Gastrocnemius medialis (tissue), 4 donors: ENCODE measurements around the gene PSD. TPM values are rescaled to one million over a fixed set of nuclear protein-coding genes. Genes with fewer than 3 reads are reported as not detected.

Experiments
- ATAC-seq, 2 donors: fragments of 150-250 bp; one replicate each; pipeline ENCODE4 v1.9.1; 2016
- DNase-seq, 2 donors: peaks; one replicate each; pipeline ENCODE4 v3.0.0-alpha.2; 2019
- H3K27ac ChIP-seq, 4 donors: fragments of 200-600 bp; sonication (generic); 1 replicate in 1 of 4; 2 replicates in 3 of 4; pipeline ENCODE4 v1.5.1; 2016 to 2018; ENCODE audit warnings: mild to moderate bottlenecking in 2 of 4, moderate library complexity in 1 of 4
- H3K27me3 ChIP-seq, 3 donors: fragments of 200-600 bp; sonication (generic) in 2 of 3; 1 replicate in 1 of 3; 2 replicates in 2 of 3; pipeline versions ENCODE4 v1.5.1 to v1.6.0; 2016 to 2019; ENCODE audit warnings: mild to moderate bottlenecking in 1 of 3, moderate library complexity in 1 of 3
- H3K36me3 ChIP-seq, 2 donors: fragments of 200-600 bp; sonication (generic) in 1 of 2; one replicate each; pipeline ENCODE4 v1.5.1; 2017 to 2018
- H3K4me1 ChIP-seq, 2 donors: fragments of 200-600 bp; sonication (generic) in 1 of 2; one replicate each; pipeline ENCODE4 v1.5.1; 2016 to 2017; ENCODE audit warnings: mild to moderate bottlenecking in 2 of 2
- H3K4me3 ChIP-seq, 4 donors: fragments of 200-600 bp; sonication (generic) in 3 of 4; 1 replicate in 1 of 4; 2 replicates in 3 of 4; pipeline ENCODE4 v1.5.1; 2016 to 2019; ENCODE audit warnings: mild to moderate bottlenecking in 2 of 4
- H3K9me3 ChIP-seq, 3 donors: fragments of 200-600 bp; sonication (generic) in 2 of 3; 1 replicate in 1 of 3; 2 replicates in 2 of 3; pipeline ENCODE4 v1.5.1; 2016 to 2019
- CTCF ChIP-seq, 5 experiments: fragments of 450-650 bp in 3 of 5; fragments of 200-600 bp in 2 of 5; sonication (generic) in 2 of 5; IDR thresholded peaks in 4 of 5; conservative IDR thresholded peaks in 1 of 5; 1 replicate in 4 of 5; 2 replicates in 1 of 5; pipeline ENCODE4 v1.5.1; 2016 to 2019; ENCODE audit warnings: antibody characterized with exemption in 5 of 5, mild to moderate bottlenecking in 3 of 5, moderate library complexity in 3 of 5
- POLR2A ChIP-seq, 2 donors: fragments of 450-650 bp; IDR thresholded peaks; one replicate each; pipeline ENCODE4 v1.6.1; 2017; ENCODE audit warnings: antibody characterized with exemption in 2 of 2, mild to moderate bottlenecking in 2 of 2, moderate library complexity in 2 of 2
- in situ Hi-C, 4 donors: fragments of 200-750 bp; cut with MboI; loops; one replicate each; pipeline versions ENCODE4 v1.15.0 to v1.8.0; 2017; ENCODE audit warnings: low sequenced_read_pairs in 4 of 4
- intact Hi-C: fragments of 100-400 bp; cut with DNase I; formaldehyde crosslinking; loops from one replicate; pipeline ENCODE4 v1.15.1; 2023; ENCODE audit warnings: low total_unique reads
- total RNA-seq, 4 donors: library from RNA; depleted of rRNA; stranded (reverse); fragments of >200 nt; gene quantifications; one replicate each; pipeline versions ENCODE4 v1.1.0 to v1.2.3, GENCODE V29; 2016

PSD gene
- total RNA-seq, 4 donors from 2014 or later = 0.35 to 2.6 TPM; not detected in 2

GRCh38 chr10:102436312-102436711 lies 17.7 kb upstream of the PSD start:
- Histone ChIP-seq H3K4me3 (no peak overlapping the region), H3K36me3 (no peaks in the 10 kb centered on the region), H3K4me1 (peaks cover 6 to 8% of the 10 kb centered on the region in 2 donors), H3K9me3 (no peaks in the 10 kb centered on the region), H3K27me3 (peaks cover 6 to 11% (median 9%) of the 10 kb centered on the region in 3 donors), H3K27ac (no peak overlapping the region)
- TF ChIP-seq CTCF (IDR thresholded peaks at IDR 0.05 in 4 of 5, conservative IDR thresholded peaks at IDR 0.05 in 1 of 5) (no peak), POLR2A (IDR thresholded peaks at IDR 0.05) (no peak)
- ATAC-seq = no peak
- intact Hi-C loops (no loop called here), in situ Hi-C loops (no loop called here)
- DNase-seq = no peak

GRCh38 chr10:102435529-102436233 lies 17.1 kb upstream of the PSD start:
- intact Hi-C loops = no loop called here
- no peak overlapping the region for H3K27ac ChIP-seq
- TF ChIP-seq CTCF (IDR thresholded peaks at IDR 0.05 in 4 of 5, conservative IDR thresholded peaks at IDR 0.05 in 1 of 5) (no peak), POLR2A (IDR thresholded peaks at IDR 0.05) (no peak)
- H3K27me3 ChIP-seq = peaks cover 6 to 11% (median 9%) of the 10 kb centered on the region in 3 donors
- no peak for DNase-seq
- no peak for ATAC-seq
- in situ Hi-C loops = no loop called here
- H3K4me1 ChIP-seq = peaks cover 6 to 12% of the 10 kb centered on the region in 2 donors
- no peaks in the 10 kb centered on the region for H3K36me3 ChIP-seq
- H3K9me3 ChIP-seq = no peaks in the 10 kb centered on the region
- H3K4me3 ChIP-seq = no peak overlapping the region

GRCh38 chr10:102435133-102435497 lies 16.5 kb upstream of the PSD start:
- ATAC-seq (no peak), DNase-seq (no peak)
- Histone ChIP-seq H3K4me1 (peaks cover 6 to 12% of the 10 kb centered on the region in 2 donors), H3K27ac (no peak overlapping the region), H3K9me3 (no peaks in the 10 kb centered on the region), H3K36me3 (no peaks in the 10 kb centered on the region), H3K4me3 (no peak overlapping the region), H3K27me3 (peaks cover 6 to 11% (median 9%) of the 10 kb centered on the region in 3 donors)
- TF ChIP-seq CTCF (IDR thresholded peaks at IDR 0.05 in 4 of 5, conservative IDR thresholded peaks at IDR 0.05 in 1 of 5) (no peak), POLR2A (IDR thresholded peaks at IDR 0.05) (no peak)
- in situ Hi-C loops = no loop called here
- intact Hi-C loops = no loop called here

- in situ Hi-C loops = no loop called here
- no peak for ATAC-seq
- Histone ChIP-seq H3K4me3 (no peak overlapping the region), H3K4me1 (peaks cover 6 to 12% of the 10 kb centered on the region in 2 donors), H3K9me3 (no peaks in the 10 kb centered on the region), H3K27me3 (peaks cover 6 to 11% (median 9%) of the 10 kb centered on the region in 3 donors), H3K36me3 (no peaks in the 10 kb centered on the region), H3K27ac (no peak overlapping the region)
- no peak for TF ChIP-seq CTCF (IDR thresholded peaks at IDR 0.05 in 4 of 5, conservative IDR thresholded peaks at IDR 0.05 in 1 of 5)
- TF ChIP-seq POLR2A (IDR thresholded peaks at IDR 0.05) = no peak
- intact Hi-C loops = no loop called here
- no peak for DNase-seq
Measured at GRCh38 chr10:102434394-102435132, 16.0 kb upstream of the PSD start.
